ENCODE results near the gene COMTD1. TPM values are rescaled to one million over a fixed set of nuclear protein-coding genes. Genes with fewer than 3 reads are reported as not detected.

COMTD1 gene
- total and polyA plus RNA-seq, 2 of the 8 experiments (the other 6 are each of a cell fraction or from before 2014, with no cell fraction given), result 31.9 to 42.4 TPM

DNA sequence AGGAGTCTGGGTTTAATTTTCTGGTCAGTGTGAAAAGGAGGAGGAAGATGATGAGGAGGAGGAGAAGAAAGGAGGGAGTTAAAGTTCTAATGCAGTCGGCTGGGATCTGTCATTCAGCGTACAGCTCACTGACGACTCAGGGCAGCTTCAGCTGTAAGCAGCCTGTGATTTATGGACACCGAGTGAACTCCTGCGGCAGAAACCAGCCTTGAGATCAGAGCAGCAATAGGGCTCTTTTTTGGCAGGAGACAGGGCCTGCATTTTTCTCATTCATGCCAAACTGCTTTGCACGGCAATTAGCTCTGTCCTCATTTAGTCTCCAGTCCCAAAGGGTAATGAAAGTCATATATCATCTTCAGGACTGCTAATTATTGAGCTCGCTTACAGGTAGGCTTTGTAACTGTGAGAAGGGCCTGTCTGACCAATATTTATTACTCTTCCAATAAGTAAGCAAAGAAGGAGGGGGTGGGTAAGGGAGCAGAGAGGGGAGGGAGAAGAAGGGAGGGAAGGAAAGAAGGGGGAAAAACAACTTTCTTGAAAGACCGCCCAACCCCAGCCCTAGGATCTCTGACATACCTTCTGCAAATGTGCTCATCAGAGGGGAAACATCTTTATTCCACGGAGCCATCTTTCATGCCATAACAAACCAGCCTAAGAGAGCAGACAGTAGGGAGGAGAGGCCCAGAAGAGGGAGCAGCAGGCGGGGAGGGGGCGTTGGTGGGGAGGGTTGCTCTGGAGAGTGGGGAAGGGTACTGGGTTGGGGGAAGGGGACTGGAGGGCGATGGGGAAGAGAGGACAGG, 48.1 kb upstream of the COMTD1 start:
- Histone ChIP-seq H3K56ac (replicated peaks; ENCODE audit: insufficient read length, low read depth, low read length) (no peak overlapping the region), H2AFZ (ENCODE audit: low read length) (peak overlapping the region; percentile 52; the same call in 1 of the 2 replicates), H3K36me3 (ENCODE audit: control insufficient read depth in 2 of 4, insufficient read depth in 4 of 4, low read length in 3 of 4) (no peaks in the 10 kb centered on the region), H3K27ac (ENCODE audit: low read depth, low read length) (no peak overlapping the region), H3K79me2 (ENCODE audit: control insufficient read depth in 1 of 2, insufficient read depth in 2 of 2, low read length in 2 of 2) (no peaks in the 10 kb centered on the region), H3K9me3 (ENCODE audit: insufficient read depth in 2 of 2, low read depth in 1 of 2, low read length in 1 of 2) (0 out of 4 replicates have a peak, but pooled peaks cover 0 to 2% of the 10 kb centered on the region in 2 experiments), H2BK15ac (ENCODE audit: low read length) (no peak overlapping the region), H3K4me3 (ENCODE audit: extremely low read depth in 1 of 4, insufficient read depth in 2 of 4, low read depth in 3 of 4, low read length in 4 of 4) (peak overlapping the region; percentile 44 to 63 (median 58)), H3K4me1 (replicated peaks in 1 of 4; ENCODE audit: control insufficient read depth in 3 of 4, insufficient read depth in 4 of 4, low read length in 3 of 4) (peaks cover 0 to 7% (median 0%) of the 10 kb centered on the region in 4 experiments; a peak in 2 of 7 replicates), H2AK5ac (ENCODE audit: low read depth, low read length) (no peak overlapping the region), H3K4me2 (ENCODE audit: insufficient read depth in 1 of 2, low read depth in 2 of 2, low read length in 2 of 2) (peak overlapping the region; percentile 73 to 89), H3K79me1 (ENCODE audit: low read depth, low read length) (no peaks in the 10 kb centered on the region), H3K9ac (replicated peaks in 1 of 4; ENCODE audit: extremely low read depth in 1 of 4, low read depth in 3 of 4, low read length in 3 of 4) (no peak overlapping the region), H2BK12ac (ENCODE audit: low read depth, low read length) (no peak overlapping the region; the same call in 1 of the 2 replicates), H2BK120ac (replicated peaks; ENCODE audit: low read depth, low read length) (no peak overlapping the region), H4K20me1 (replicated peaks in 1 of 2; ENCODE audit: control insufficient read depth in 1 of 2, insufficient read depth in 2 of 2, low read length in 2 of 2) (no peaks in the 10 kb centered on the region), H2BK20ac (ENCODE audit: low read length) (no peak overlapping the region), H3K18ac (ENCODE audit: extremely low read depth, low read length) (no peak overlapping the region), H4K5ac (ENCODE audit: insufficient read length, low read depth, low read length) (no peak overlapping the region), H3K27me3 (replicated peaks in 1 of 4; ENCODE audit: control insufficient read depth in 3 of 4, extremely low read depth in 1 of 4, insufficient read depth in 3 of 4, low read length in 3 of 4) (peaks cover 0 to 11% (median 2%) of the 10 kb centered on the region in 4 experiments; a peak in 3 of 7 replicates), H3K4ac (replicated peaks; ENCODE audit: insufficient read length, low read depth, low read length) (no peak overlapping the region), H3K14ac (ENCODE audit: insufficient read length) (no peak overlapping the region), H4K91ac (replicated peaks; ENCODE audit: insufficient read length, low read length) (no peak overlapping the region), H3K23me2 (ENCODE audit: low read depth, low read length) (peaks cover 7% of the 10 kb centered on the region), H3K23ac (ENCODE audit: insufficient read length) (no peak overlapping the region), H2BK5ac (ENCODE audit: low read depth, low read length) (no peak overlapping the region), H4K8ac (ENCODE audit: extremely low read depth, insufficient read depth, low read length) (no peak overlapping the region)
- FAIRE-seq, result no peak
- CTCF ChIA-PET (ENCODE audit: partially characterized antibody), result interaction anchor here (0.6 to 4.8 kb wide), 5 partner anchors 9 to 729 kb away, joined by 3 to 25 read pairs (median 3); no protein-coding TSS in a partner anchor
- no peak for DNase-seq (ENCODE audit: low read depth in 1 of 2, low spot score in 2 of 2)
- POLR2A ChIA-PET (ENCODE audit: partially characterized antibody), result interaction anchor here (1.8 kb wide), 1 partner anchor 10 kb away, joined by 4 read pairs; no protein-coding TSS in a partner anchor
- 33% methylated on average over 9 of the region's 12 CpGs; no CpG with 5 or more reads in 1 of the 2 experiments for WGBS, 2 experiments (ENCODE audit: extremely low coverage in 1 of 2, insufficient coverage in 1 of 2, insufficient read length in 1 of 2, insufficient replicate concordance in 2 of 2, low coverage in 1 of 2, low lambda C conversion rate in 2 of 2, missing lambda C conversion rate in 1 of 2)
- TF ChIP-seq RBBP5 (IDR thresholded peaks at IDR 0.05; ENCODE audit: borderline replicate concordance, low read depth, low read length) (0 out of 2 replicates have a peak, but pooled peaks have one; percentile 10), SAP30 (IDR thresholded peaks at IDR 0.05; ENCODE audit: insufficient read depth, insufficient replicate concordance, low read length) (peak; percentile 14), POLR2A (IDR thresholded peaks at IDR 0.05; ENCODE audit: control extremely low read depth in 1 of 2, low read depth in 2 of 2, low read length in 2 of 2) (no peak), POU5F1 (IDR thresholded peaks at IDR 0.05; ENCODE audit: low read depth, low read length) (no peak), CBX8 (IDR thresholded peaks at IDR 0.05; ENCODE audit: borderline replicate concordance, low read depth, low read length) (no peak), CEBPB (IDR thresholded peaks at IDR 0.05; ENCODE audit: low read depth, low read length) (no peak), KDM4A (IDR thresholded peaks at IDR 0.05; ENCODE audit: low read depth, low read length, severe bottlenecking) (peak; percentile 2), EZH2 (IDR thresholded peaks at IDR 0.05; ENCODE audit: low read depth, low read length, severe bottlenecking) (no peak)
